G401 (cell line): ENCODE results near the gene JMJD7. TPM values are rescaled to one million over a fixed set of nuclear protein-coding genes. Genes with fewer than 3 reads are reported as not detected.

Experiments used
- total RNA-seq: library from RNA; depleted of rRNA; stranded (reverse); fragments of >200 nt; shearing (Covaris generic); gene quantifications from 2 replicates; pipeline ENCODE4 v1.2.3, GENCODE V29; 2014; rRNA removed

JMJD7 gene
- total RNA-seq, 1 experiment from 2014 or later = 11.8 TPM

Other genes with a start within 250 kb of the JMJD7 start
- gene MGA, start 167.7 kb upstream of the JMJD7 start, total RNA-seq = 9.5 and 22.0 TPM in 2 replicates
- gene MAPKBP1, start 53.6 kb upstream of the JMJD7 start, total RNA-seq = 5.8 and 13.2 TPM in 2 replicates
- gene PLA2G4B, start 10.8 kb downstream of the JMJD7 start, total RNA-seq = 0.37 and 0.92 TPM in 2 replicates
- gene SPTBN5, start 66.0 kb downstream of the JMJD7 start, total RNA-seq = 0.37 and 3.5 TPM in 2 replicates
- gene EHD4, start 144.5 kb downstream of the JMJD7 start, total RNA-seq = 7.3 and 8.8 TPM in 2 replicates
- gene PLA2G4E, start 192.9 kb downstream of the JMJD7 start, total RNA-seq = not detected in 2 replicates